ENCODE measurements around the gene ARHGAP15.
"Not testable (repeated sequence)": the region's sequence is repeated elsewhere in the genome, so short reads cannot be mapped to it uniquely, and the experiment has no call there.

The ARHGAP15 gene

DNA sequence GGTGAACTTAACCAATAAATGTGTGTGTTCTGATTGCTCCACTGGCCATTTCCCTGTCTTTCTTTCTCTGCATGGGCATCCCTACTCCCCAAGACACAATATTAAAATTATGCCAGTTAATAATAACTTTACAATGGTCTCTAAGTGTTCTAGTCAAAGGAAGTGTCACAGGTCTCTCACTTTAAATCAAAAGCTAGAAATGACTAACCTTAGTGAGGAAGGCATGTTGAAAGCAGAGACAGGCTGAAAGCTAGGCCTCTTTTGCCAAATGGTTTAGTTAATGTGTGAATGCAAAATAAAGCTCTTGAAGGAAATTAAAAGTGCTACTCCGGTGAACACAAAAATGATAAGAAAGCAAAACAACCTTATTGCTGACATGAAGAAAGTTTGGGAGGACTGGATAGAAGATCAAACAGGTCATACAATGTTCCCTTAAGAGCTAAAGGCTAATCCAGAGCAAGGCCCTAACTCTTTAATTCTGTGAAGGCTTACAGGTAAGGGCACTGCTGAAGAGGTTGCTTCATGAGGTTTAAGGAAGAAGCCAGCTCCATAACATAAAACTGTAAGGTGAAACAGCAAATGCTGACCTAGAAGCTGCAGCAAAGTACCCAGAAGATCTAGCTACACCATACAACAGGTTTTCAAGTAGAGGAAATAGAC is 44.0 kb upstream of the ARHGAP15 start:
- Histone ChIP-seq H3K27ac (replicated peaks) (no peak overlapping the region), H3K27me3 (ENCODE audit: insufficient read depth, poor library complexity, severe bottlenecking) (no peaks in the 10 kb centered on the region), H3K4me3 (replicated peaks; ENCODE audit: insufficient read depth, low read length) (no peak overlapping the region)
- no peak for DNase-seq (ENCODE audit: low read depth in 1 of 2, low spot score in 1 of 2)
- TF ChIP-seq GABPA (IDR thresholded peaks at IDR 0.05; ENCODE audit: low read depth) (no peak), SPI1 (IDR thresholded peaks at IDR 0.05; ENCODE audit: borderline replicate concordance, low read depth) (no peak), POLR2AphosphoS5 (IDR thresholded peaks at IDR 0.05; ENCODE audit: low read depth) (no peak)
- TF ChIP-seq, protein P1, sequence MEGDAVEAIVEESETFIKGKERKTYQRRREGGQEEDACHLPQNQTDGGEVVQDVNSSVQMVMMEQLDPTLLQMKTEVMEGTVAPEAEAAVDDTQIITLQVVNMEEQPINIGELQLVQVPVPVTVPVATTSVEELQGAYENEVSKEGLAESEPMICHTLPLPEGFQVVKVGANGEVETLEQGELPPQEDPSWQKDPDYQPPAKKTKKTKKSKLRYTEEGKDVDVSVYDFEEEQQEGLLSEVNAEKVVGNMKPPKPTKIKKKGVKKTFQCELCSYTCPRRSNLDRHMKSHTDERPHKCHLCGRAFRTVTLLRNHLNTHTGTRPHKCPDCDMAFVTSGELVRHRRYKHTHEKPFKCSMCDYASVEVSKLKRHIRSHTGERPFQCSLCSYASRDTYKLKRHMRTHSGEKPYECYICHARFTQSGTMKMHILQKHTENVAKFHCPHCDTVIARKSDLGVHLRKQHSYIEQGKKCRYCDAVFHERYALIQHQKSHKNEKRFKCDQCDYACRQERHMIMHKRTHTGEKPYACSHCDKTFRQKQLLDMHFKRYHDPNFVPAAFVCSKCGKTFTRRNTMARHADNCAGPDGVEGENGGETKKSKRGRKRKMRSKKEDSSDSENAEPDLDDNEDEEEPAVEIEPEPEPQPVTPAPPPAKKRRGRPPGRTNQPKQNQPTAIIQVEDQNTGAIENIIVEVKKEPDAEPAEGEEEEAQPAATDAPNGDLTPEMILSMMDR (IDR thresholded peaks at IDR 0.05; ENCODE audit: insufficient read depth, low read length): no peak
- TF ChIP-seq, protein P2, sequence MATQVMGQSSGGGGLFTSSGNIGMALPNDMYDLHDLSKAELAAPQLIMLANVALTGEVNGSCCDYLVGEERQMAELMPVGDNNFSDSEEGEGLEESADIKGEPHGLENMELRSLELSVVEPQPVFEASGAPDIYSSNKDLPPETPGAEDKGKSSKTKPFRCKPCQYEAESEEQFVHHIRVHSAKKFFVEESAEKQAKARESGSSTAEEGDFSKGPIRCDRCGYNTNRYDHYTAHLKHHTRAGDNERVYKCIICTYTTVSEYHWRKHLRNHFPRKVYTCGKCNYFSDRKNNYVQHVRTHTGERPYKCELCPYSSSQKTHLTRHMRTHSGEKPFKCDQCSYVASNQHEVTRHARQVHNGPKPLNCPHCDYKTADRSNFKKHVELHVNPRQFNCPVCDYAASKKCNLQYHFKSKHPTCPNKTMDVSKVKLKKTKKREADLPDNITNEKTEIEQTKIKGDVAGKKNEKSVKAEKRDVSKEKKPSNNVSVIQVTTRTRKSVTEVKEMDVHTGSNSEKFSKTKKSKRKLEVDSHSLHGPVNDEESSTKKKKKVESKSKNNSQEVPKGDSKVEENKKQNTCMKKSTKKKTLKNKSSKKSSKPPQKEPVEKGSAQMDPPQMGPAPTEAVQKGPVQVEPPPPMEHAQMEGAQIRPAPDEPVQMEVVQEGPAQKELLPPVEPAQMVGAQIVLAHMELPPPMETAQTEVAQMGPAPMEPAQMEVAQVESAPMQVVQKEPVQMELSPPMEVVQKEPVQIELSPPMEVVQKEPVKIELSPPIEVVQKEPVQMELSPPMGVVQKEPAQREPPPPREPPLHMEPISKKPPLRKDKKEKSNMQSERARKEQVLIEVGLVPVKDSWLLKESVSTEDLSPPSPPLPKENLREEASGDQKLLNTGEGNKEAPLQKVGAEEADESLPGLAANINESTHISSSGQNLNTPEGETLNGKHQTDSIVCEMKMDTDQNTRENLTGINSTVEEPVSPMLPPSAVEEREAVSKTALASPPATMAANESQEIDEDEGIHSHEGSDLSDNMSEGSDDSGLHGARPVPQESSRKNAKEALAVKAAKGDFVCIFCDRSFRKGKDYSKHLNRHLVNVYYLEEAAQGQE (IDR thresholded peaks at IDR 0.05; ENCODE audit: insufficient replicate concordance, low read depth): no peak

DNA sequence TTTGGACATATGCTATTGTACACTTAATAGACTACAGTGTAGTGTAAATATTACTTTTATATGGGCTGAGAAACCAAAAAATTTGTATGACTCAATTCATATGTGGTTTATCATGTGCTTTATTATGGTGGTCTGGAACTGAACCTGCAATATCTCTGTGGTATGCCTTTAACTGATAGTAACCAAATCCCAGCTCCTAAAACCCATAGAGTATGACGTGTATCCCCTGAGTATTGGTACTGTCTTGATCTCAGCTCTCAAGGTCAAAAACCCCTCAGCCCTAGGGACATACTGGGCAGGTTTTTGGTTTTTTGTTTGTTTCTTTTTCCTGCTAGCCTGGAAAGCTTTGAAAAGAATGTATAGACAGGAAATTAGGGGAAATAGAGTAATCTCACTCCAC is 42.2 kb upstream of the ARHGAP15 start:
- TF ChIP-seq, protein P2 (IDR thresholded peaks at IDR 0.05; ENCODE audit: insufficient replicate concordance, low read depth): no peak
- TF ChIP-seq GABPA (IDR thresholded peaks at IDR 0.05; ENCODE audit: low read depth): no peak
- TF ChIP-seq, protein P1 (IDR thresholded peaks at IDR 0.05; ENCODE audit: insufficient read depth, low read length): no peak
- no peak for DNase-seq (ENCODE audit: low read depth in 1 of 2, low spot score in 1 of 2)
- no peaks in the 10 kb centered on the region for H3K27me3 ChIP-seq (ENCODE audit: insufficient read depth, poor library complexity, severe bottlenecking)
- no peak overlapping the region for H3K4me3 ChIP-seq (replicated peaks; ENCODE audit: insufficient read depth, low read length)
- no peak overlapping the region for H3K27ac ChIP-seq (replicated peaks)

DNA sequence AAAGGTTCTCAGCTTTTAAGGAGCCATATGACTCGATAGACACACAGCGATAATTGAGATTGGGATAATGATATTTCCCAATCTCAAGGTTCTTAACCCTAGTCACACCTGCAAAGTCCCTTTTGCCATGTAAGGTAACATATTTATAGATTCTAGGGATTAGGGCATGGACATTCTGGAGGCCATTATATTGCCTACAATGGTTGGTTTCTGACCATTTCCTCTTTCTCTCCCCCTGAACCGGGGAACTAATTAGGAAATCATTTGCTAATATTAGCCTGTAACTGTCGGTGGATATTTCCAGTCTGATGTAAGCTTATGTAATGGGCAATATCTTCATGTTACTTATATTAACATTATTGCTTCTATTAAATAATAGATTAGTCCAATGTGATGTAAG is 40.8 kb upstream of the ARHGAP15 start:
- no peaks in the 10 kb centered on the region for H3K27me3 ChIP-seq (ENCODE audit: insufficient read depth, poor library complexity, severe bottlenecking)
- H3K27ac ChIP-seq (replicated peaks): no peak overlapping the region
- TF ChIP-seq GABPA (IDR thresholded peaks at IDR 0.05; ENCODE audit: low read depth) (no peak), POLR2AphosphoS5 (IDR thresholded peaks at IDR 0.05; ENCODE audit: low read depth) (no peak), SPI1 (IDR thresholded peaks at IDR 0.05; ENCODE audit: borderline replicate concordance, low read depth) (no peak)
- TF ChIP-seq, protein P1 (IDR thresholded peaks at IDR 0.05; ENCODE audit: insufficient read depth, low read length): no peak
- TF ChIP-seq, protein P2 (IDR thresholded peaks at IDR 0.05; ENCODE audit: insufficient replicate concordance, low read depth): no peak
- no peak overlapping the region for H3K4me3 ChIP-seq (replicated peaks; ENCODE audit: insufficient read depth, low read length)
- DNase-seq (ENCODE audit: low read depth in 1 of 2, low spot score in 1 of 2): no peak

DNA sequence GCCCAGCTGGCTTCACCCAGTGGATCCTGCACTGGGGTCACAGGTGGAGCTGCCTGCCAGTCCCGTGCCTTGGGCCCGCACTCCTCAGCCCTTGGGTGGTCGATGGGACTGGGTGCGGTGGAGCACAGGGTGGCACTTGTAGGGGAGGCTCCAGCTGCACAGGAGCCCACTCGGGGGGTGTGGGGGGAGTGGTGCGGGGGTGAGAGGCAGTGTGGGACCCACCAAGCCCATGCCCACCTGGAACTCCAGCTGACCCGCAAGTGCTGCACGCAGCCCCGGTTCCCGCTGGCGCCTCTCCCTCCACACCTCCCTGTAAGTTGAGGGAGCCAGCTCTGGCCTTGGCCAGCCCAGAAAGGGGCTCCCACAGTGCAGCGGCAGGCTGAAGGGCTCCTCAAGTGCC is 39.7 kb upstream of the ARHGAP15 start:
- DNase-seq (ENCODE audit: low read depth in 1 of 2, low spot score in 1 of 2); H3K4me3 ChIP-seq (replicated peaks; ENCODE audit: insufficient read depth, low read length); H3K27ac ChIP-seq (replicated peaks); H3K27me3 ChIP-seq (ENCODE audit: insufficient read depth, poor library complexity, severe bottlenecking): not testable (repeated sequence)

Data from HL-60 (cell line).